OCI-LY3 (cell line): ENCODE measurements around the gene ME3.

ENCODE experiments used
- CTCF ChIP-seq: fragments of 200-600, 300-600 bp; sonication (generic); IDR thresholded peaks from 2 replicates; pipeline ENCODE4 v1.5.1; 2014; ENCODE audit warnings: antibody characterized with exemption, low read length, low read depth
- EZH2phosphoT487 ChIP-seq: fragments of 200-600 bp; shearing (Covaris generic); IDR thresholded peaks from 2 replicates; pipeline ENCODE4 v1.6.1; 2018; ENCODE audit warnings: antibody characterized with exemption, mixed run types, low read depth

GRCh38 chr11:86555401-86555800 is 117.0 kb downstream of the ME3 start:
- TF ChIP-seq EZH2phosphoT487 (no peak), CTCF (no peak)
